Kidney (tissue), 14 donors: ENCODE results near the gene SIDT1. TPM values are rescaled to one million over a fixed set of nuclear protein-coding genes. Genes with fewer than 3 reads are reported as not detected.
A peak's percentile ranks its signal among the peaks of the same experiment; 100 is the strongest.

ENCODE experiments used
- DNase-seq, 5 donors: peaks; one replicate each; pipeline ENCODE4 v3.0.0-alpha.2; 2013 to 2020
- FAIRE-seq: peaks from 2 replicates; lab custom pipeline; 2012; peaks lifted over from hg19 to GRCh38; lab: Jason Lieb, UNC
- H3K27ac ChIP-seq, 2 donors: one replicate each; pipeline ENCODE4 v1.7.0; 2013; ENCODE audit warnings: low read depth in 2 of 2, low read length in 2 of 2, inconsistent platforms in 1 of 2
- H3K27me3 ChIP-seq: one replicate; pipeline ENCODE4 v1.7.1; 2013; ENCODE audit warnings: low read length, inconsistent platforms; ENCODE audit not compliant: control insufficient read depth, insufficient read depth
- H3K36me3 ChIP-seq, 3 donors: one replicate each; pipeline versions ENCODE4 v1.7.0 to v1.7.1; 2013; ENCODE audit warnings: low read length in 3 of 3, control low read depth in 1 of 3, inconsistent platforms in 1 of 3; ENCODE audit not compliant: insufficient read depth in 3 of 3, control insufficient read depth in 2 of 3
- H3K4me1 ChIP-seq, 3 donors: one replicate each; pipeline versions ENCODE4 v1.7.0 to v1.7.1; 2013; ENCODE audit warnings: low read length in 3 of 3, inconsistent platforms in 1 of 3, low read depth in 1 of 3; ENCODE audit not compliant: control insufficient read depth in 2 of 3, insufficient read depth in 2 of 3
- H3K4me3 ChIP-seq, 3 donors: one replicate each; pipeline versions ENCODE4 v1.7.0 to v1.8.1; 2013; ENCODE audit warnings: low read length in 3 of 3, control low read depth in 1 of 3, inconsistent platforms in 1 of 3
- H3K9ac ChIP-seq, 3 donors: one replicate each; pipeline versions ENCODE4 v1.7.0 to v1.7.1; 2013; ENCODE audit warnings: low read length in 3 of 3, control low read depth in 1 of 3, inconsistent platforms in 1 of 3
- H3K9me3 ChIP-seq, 3 donors: one replicate each; pipeline versions ENCODE4 v1.7.0 to v1.7.1; 2013; ENCODE audit warnings: low read length in 3 of 3, control low read depth in 1 of 3, inconsistent platforms in 1 of 3; ENCODE audit not compliant: control insufficient read depth in 2 of 3, insufficient read depth in 1 of 3
- intact Hi-C: fragments of 100-400 bp; cut with DNase I; formaldehyde crosslinking; loops from one replicate; pipeline ENCODE4 v1.11.1; 2022
- polyA plus RNA-seq: library from polyadenylated mRNA; stranded (reverse); fragments of 350-450 nt; fragmentation: Illumina TruSeq; extraction: RNeasy Lipid Tissue Mini Kit (QIAGEN cat#74804); gene quantifications from one replicate; pipeline ENCODE4 v1.2.3, GENCODE V29; 2014; ENCODE audit warnings: low read depth, low replicate concordance; ENCODE audit not compliant: insufficient read depth
- total RNA-seq: library from RNA; stranded (reverse); fragmentation: NEBNext Ultra II Directional; extraction: Animal tissue kit (Norgen Biotek cat#: 25700); gene quantifications from one replicate; pipeline ENCODE4 v1.2.1, GENCODE V29; 2021
- TF ChIP-seq, protein P1 (sequence below): IDR thresholded peaks from 3 replicates; pipeline ENCODE4 v1.5.1; 2012; ENCODE audit warnings: mild to moderate bottlenecking, moderate library complexity, borderline replicate concordance; ENCODE audit not compliant: insufficient read depth; ENCODE audit errors: extremely low read depth
- donor health status: control.
- donor health status: control.
- donor health status: control.
- donor health status: control.
- donor health status: control.
- donor health status: DM: yes; HTN: yes; CAD: no.
- donor health status: Normal renal cell carcinoma (clear cell type).

Gene SIDT1
- total and polyA plus RNA-seq, 2 donors from 2014 or later: 0.92 to 4.9 TPM

DNA sequence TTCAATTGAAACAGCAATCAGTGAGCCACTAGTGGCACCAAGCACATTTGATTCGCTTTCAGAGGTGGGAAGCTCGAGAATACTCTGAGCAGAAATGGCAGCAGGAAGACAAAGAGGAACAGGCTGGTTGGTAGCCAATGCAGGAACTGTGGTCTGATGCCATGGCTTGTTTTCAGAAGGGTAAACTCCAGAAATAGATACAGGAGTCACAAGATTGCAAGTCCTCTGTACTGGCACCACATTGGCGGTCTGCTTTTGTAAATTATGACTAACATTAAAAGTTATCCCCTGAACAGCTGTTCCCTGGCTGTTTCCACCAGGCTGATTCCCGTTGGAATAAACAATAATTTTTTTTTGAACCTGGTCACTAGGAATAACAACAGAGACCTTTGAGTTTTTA lies 128.5 kb downstream of the SIDT1 start:
- no peak for FAIRE-seq

DNA sequence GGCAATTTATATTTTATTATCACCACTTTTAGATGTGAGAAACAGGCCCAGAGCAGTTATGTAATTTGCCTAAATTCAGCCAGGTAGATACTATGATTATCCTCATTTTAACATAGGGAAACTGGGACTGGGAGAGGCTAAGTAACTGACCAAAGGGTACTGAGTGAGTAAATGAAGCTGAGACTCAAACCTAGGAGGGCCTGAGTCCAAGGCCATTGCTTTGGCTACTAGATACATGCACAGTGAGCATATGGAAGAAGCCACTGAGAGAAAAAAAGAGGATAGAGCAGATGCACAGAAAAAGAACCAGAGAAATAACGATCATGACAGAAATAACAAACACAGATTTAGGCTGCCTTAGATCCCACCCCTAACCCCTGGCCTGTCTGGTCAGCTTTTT lies 130.5 kb downstream of the SIDT1 start:
- Histone ChIP-seq H3K27ac (no peak overlapping the region), H3K4me3 (no peak overlapping the region), H3K9me3 (no peaks in the 10 kb centered on the region), H3K4me1 (no peaks in the 10 kb centered on the region), H3K9ac (no peak overlapping the region), H3K27me3 (no peaks in the 10 kb centered on the region), H3K36me3 (peaks cover 0 to 29% (median 14%) of the 10 kb centered on the region in 3 donors)
- FAIRE-seq: no peak
- no peak for DNase-seq
- TF ChIP-seq, protein P1, sequence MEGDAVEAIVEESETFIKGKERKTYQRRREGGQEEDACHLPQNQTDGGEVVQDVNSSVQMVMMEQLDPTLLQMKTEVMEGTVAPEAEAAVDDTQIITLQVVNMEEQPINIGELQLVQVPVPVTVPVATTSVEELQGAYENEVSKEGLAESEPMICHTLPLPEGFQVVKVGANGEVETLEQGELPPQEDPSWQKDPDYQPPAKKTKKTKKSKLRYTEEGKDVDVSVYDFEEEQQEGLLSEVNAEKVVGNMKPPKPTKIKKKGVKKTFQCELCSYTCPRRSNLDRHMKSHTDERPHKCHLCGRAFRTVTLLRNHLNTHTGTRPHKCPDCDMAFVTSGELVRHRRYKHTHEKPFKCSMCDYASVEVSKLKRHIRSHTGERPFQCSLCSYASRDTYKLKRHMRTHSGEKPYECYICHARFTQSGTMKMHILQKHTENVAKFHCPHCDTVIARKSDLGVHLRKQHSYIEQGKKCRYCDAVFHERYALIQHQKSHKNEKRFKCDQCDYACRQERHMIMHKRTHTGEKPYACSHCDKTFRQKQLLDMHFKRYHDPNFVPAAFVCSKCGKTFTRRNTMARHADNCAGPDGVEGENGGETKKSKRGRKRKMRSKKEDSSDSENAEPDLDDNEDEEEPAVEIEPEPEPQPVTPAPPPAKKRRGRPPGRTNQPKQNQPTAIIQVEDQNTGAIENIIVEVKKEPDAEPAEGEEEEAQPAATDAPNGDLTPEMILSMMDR: no peak
- intact Hi-C loops: no loop called here

More for the DNA sequence above, 128.5 kb downstream of the SIDT1 start:
- H3K27me3 ChIP-seq: no peaks in the 10 kb centered on the region
- H3K9ac ChIP-seq: no peak overlapping the region
- intact Hi-C loops: no loop called here
- no peak for DNase-seq
- H3K4me1 ChIP-seq: no peaks in the 10 kb centered on the region
- TF ChIP-seq, protein P1: no peak
- no peaks in the 10 kb centered on the region for H3K9me3 ChIP-seq
- H3K27ac ChIP-seq: no peak overlapping the region
- H3K36me3 ChIP-seq: peaks cover 4 to 29% (median 14%) of the 10 kb centered on the region in 3 donors
- no peak overlapping the region for H3K4me3 ChIP-seq

DNA sequence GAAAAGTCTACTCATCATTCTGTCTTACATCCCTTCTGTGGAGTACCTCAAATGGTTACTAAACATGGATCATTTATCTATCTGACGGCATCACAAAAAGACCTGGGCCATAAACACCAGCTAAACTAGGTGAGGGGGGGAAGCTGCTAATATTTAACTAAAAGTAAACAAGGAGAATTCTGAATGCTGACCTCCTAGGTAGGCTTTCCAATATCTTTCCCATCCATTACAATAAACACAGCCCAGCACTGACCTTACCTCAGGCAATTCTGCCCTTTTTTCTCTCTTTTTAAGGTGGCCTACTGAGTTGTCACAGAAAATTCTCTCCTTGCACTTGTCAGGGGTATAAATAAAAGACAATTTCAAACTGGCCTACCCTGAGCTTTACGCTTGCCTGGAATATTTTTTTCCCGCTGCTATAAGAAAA lies 131.0 kb downstream of the SIDT1 start:
- H3K4me1 ChIP-seq: peaks cover 0 to 2% (median 0%) of the 10 kb centered on the region in 3 donors
- FAIRE-seq (no peak), DNase-seq (peak in 1 of 5 donors; percentile 16)
- peaks cover 0 to 28% (median 14%) of the 10 kb centered on the region in 3 donors for H3K36me3 ChIP-seq
- H3K27ac ChIP-seq: no peak overlapping the region
- H3K27me3 ChIP-seq: no peaks in the 10 kb centered on the region
- H3K9ac ChIP-seq: no peak overlapping the region
- TF ChIP-seq, protein P1: no peak
- intact Hi-C loops: no loop called here
- no peak overlapping the region for H3K4me3 ChIP-seq
- no peaks in the 10 kb centered on the region for H3K9me3 ChIP-seq

DNA sequence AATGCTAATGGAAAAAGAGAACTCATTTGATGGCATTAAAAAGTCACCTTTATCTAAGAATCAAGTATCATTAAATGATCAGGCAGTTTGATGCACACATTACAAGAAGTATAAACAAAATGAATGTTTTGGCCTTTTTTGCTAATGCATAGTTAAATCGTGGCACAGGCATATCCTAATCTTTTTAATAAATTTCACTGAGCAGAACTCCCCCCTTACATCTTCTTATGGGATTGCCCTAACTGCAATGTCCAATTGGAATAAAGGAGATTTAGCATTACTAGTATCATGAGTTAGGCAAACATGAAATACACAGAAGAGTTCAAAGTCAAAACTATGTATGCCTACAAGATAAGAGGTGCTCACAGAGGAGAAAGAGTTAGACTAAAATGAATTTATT lies 131.4 kb downstream of the SIDT1 start:
- TF ChIP-seq, protein P1: no peak
- Histone ChIP-seq H3K27ac (no peak overlapping the region), H3K4me1 (peaks cover 0 to 2% (median 0%) of the 10 kb centered on the region in 3 donors), H3K9ac (no peak overlapping the region), H3K27me3 (no peaks in the 10 kb centered on the region), H3K36me3 (peaks cover 0 to 24% (median 14%) of the 10 kb centered on the region in 3 donors), H3K9me3 (no peaks in the 10 kb centered on the region), H3K4me3 (no peak overlapping the region)
- intact Hi-C loops: no loop called here
- no peak for FAIRE-seq
- no peak for DNase-seq
